Liver (tissue), 3 donors: ENCODE results near the gene LCA5.

ENCODE experiments used
- CTCF ChIP-seq: fragments of 150-350 bp; IDR thresholded peaks from 2 replicates; pipeline ENCODE4 v1.5.1; 2017; ENCODE audit warnings: improper control_type of control experiment, low read depth, low read length; ENCODE audit not compliant: missing input control
- HNF4A ChIP-seq, 2 donors: conservative IDR thresholded peaks; 2 replicates each; pipeline ENCODE4 v1.6.1; 2016; ENCODE audit warnings: antibody characterized with exemption in 2 of 2, mild to moderate bottlenecking in 2 of 2
- JUND ChIP-seq, 2 donors: IDR thresholded peaks; 2 replicates each; pipeline ENCODE4 v1.6.1; 2016; ENCODE audit warnings: antibody characterized with exemption in 2 of 2
- NR2F2 ChIP-seq: IDR thresholded peaks from 2 replicates; pipeline ENCODE4 v1.6.1; 2016; ENCODE audit warnings: antibody characterized with exemption
- YY1 ChIP-seq: IDR thresholded peaks from 2 replicates; pipeline ENCODE4 v1.6.1; 2016; ENCODE audit warnings: antibody characterized with exemption, mild to moderate bottlenecking
- donor health status: healthy.
- donor health status: healthy.

DNA sequence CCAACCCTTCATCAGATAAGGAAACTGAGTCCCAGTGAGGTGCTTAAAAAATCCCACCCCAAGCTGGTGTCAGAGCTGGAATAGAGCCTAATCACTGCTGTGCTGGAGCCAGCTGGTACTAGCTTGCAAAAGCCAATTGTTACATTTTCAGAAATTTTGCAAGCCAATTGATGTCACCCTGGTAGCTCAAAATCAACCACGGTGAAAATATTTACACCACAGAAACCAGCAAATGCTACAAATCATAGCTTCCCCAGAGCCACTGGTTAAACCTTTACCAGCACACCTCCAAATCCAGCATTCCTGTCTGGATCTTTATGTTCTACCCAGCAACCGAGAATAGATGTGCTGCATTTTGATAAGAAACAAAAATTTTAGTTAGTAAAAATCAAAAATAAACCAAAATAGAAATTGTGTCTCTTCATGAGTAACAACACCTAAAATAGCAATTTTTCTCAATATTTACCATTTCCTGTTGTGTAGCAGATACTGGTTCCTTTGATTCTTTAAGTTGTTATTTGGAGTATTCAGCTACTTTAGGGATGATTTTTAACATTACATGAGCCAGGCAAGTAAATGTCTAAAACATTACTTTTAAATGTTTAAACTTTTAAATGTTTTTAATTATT lies 7.2 kb upstream of the LCA5 start:
- TF ChIP-seq YY1 (no peak), CTCF (no peak), NR2F2 (no peak), HNF4A (conservative IDR thresholded peaks at IDR 0.05) (no peak), JUND (IDR thresholded peaks at IDR 0.05) (no peak)
